Stomach (tissue), 4 donors: ENCODE data around the gene ADGRD1.

Source experiments
- EP300 ChIP-seq: sonication (generic); formaldehyde crosslinking; IDR thresholded peaks from one replicate; pipeline ENCODE4 v1.6.1; 2017; ENCODE audit warnings: antibody characterized with exemption
- POLR2A ChIP-seq, 4 donors: fragments of 450-650 bp; IDR thresholded peaks; one replicate each; pipeline ENCODE4 v1.6.1; 2016; ENCODE audit warnings: antibody characterized with exemption in 4 of 4, control low read depth in 2 of 4, mild to moderate bottlenecking in 1 of 4, moderate library complexity in 1 of 4
- POLR2AphosphoS5 ChIP-seq, 3 donors: sonication (generic); formaldehyde crosslinking; IDR thresholded peaks; one replicate each; pipeline ENCODE4 v1.6.1; 2016; ENCODE audit warnings: antibody characterized with exemption in 3 of 3
- TF ChIP-seq, protein P1 (sequence below), 7 experiments: fragments of 450-650 bp in 4 of 7; fragments of 200-600 bp in 3 of 7; sonication (generic) in 3 of 7; IDR thresholded peaks; one replicate each; pipeline ENCODE4 v1.5.1; 2016 to 2019; ENCODE audit warnings: antibody characterized with exemption in 7 of 7, control low read depth in 2 of 7, mild to moderate bottlenecking in 1 of 7

DNA sequence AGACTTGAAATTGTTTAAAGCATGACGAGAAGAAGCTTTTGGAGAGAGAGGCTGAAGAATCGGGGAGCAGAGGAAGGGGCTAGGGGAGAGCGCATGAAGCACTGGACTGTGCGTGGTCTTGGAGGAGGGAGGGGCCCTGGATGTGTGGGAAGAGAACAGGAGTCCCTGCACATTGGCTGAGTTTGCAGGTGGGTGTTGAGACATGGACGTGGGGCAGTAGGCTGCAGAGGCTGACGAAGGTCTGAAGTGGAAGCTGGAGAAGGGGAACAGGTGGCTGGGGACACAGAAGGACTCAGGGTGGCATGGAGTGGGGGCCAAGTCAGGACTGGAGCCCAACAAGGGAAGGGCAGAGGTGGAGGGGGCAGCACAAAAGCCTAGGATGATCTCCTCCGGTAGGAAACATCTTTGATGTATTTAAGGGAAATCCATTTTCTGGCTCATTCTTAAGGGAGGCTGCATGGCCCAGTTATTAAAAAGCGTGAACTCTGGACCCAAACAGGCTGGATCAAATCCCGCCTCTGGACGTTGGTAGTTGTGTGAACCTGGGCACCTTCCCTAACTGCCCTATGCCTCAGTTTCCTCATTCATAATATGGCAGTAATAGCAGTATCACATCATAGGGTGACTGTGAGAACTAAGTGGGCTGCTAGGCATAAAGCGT is 29.0 kb downstream of the ADGRD1 start:
- TF ChIP-seq, protein P1, sequence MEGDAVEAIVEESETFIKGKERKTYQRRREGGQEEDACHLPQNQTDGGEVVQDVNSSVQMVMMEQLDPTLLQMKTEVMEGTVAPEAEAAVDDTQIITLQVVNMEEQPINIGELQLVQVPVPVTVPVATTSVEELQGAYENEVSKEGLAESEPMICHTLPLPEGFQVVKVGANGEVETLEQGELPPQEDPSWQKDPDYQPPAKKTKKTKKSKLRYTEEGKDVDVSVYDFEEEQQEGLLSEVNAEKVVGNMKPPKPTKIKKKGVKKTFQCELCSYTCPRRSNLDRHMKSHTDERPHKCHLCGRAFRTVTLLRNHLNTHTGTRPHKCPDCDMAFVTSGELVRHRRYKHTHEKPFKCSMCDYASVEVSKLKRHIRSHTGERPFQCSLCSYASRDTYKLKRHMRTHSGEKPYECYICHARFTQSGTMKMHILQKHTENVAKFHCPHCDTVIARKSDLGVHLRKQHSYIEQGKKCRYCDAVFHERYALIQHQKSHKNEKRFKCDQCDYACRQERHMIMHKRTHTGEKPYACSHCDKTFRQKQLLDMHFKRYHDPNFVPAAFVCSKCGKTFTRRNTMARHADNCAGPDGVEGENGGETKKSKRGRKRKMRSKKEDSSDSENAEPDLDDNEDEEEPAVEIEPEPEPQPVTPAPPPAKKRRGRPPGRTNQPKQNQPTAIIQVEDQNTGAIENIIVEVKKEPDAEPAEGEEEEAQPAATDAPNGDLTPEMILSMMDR (IDR thresholded peaks at IDR 0.05) = no peak
- TF ChIP-seq POLR2AphosphoS5 (IDR thresholded peaks at IDR 0.05) = no peak
- no peak for TF ChIP-seq EP300
- no peak for TF ChIP-seq POLR2A (IDR thresholded peaks at IDR 0.05)
